HCT116 (cell line): Measurements from ENCODE around the gene SAC3D1. TPM values are rescaled to one million over a fixed set of nuclear protein-coding genes. Genes with fewer than 3 reads are reported as not detected.

Experiments
- ATAC-seq: fragments of 200-7000 bp; cut with Tn5 transposase; 2 replicates; pipeline ENCODE4 v1.9.1; 2020; ENCODE audit warnings: mild to moderate bottlenecking, moderate library complexity
- BruUV-seq: library from RNA; stranded (reverse); fragments of 400-500 nt; replicated peaks from 2 replicates; lab custom pipeline; 2021; lab: Mats Ljungman, UMichigan
- CTCF ChIA-PET: fragments of 300-600 bp; sonication (Branson Sonifier 250); formaldehyde crosslinking; loops from one replicate; lab custom pipeline; 2021; ENCODE audit warnings: antibody characterized with exemption; lab: Charles Lee
- POLR2A ChIA-PET: fragments of 300-600, 350-600 bp; sonication (Branson Sonifier 250); formaldehyde crosslinking; loops from one replicate; lab custom pipeline; 2021; ENCODE audit warnings: antibody characterized with exemption; lab: Charles Lee
- RAD21 ChIA-PET, 2 experiments: fragments of 300-600 bp; sonication (Branson Sonifier 250); formaldehyde crosslinking; loops; one replicate each; lab custom pipeline; 2023; ENCODE audit warnings: low total read pairs in 2 of 2; ENCODE audit not compliant: uncharacterized antibody in 2 of 2, unreplicated experiment in 2 of 2, low non-redundant PET in 1 of 2; lab: Charles Lee
- DNase-seq: peaks from one replicate; pipeline ENCODE4 v3.0.0-alpha.2; 2010; ENCODE audit warnings: low read depth, low spot score
- H2AFZ ChIP-seq: fragments of 200-600 bp; shearing (Covaris generic), sonication (generic); 2 replicates; pipeline ENCODE4 v1.6.1; 2017; ENCODE audit warnings: low read depth, mixed run types, mixed read lengths, antibody characterized with exemption, low read length; ENCODE audit not compliant: poor library complexity, severe bottlenecking
- H3K27ac ChIP-seq: 2 replicates; pipeline ENCODE4 v1.5.1; 2012; ENCODE audit warnings: low read depth, low read length
- H3K27me3 ChIP-seq: fragments of 200-600 bp; sonication (generic); 2 replicates; pipeline ENCODE4 v1.6.1; 2016; ENCODE audit warnings: mixed run types, low read length, mixed read lengths; ENCODE audit not compliant: insufficient read depth
- H3K36me3 ChIP-seq, 2 experiments: fragments of 200-500 bp in 1 of 2; fragments of 200-600 bp in 1 of 2; sonication (Bioruptor generic) in 1 of 2; sonication (generic) in 1 of 2; 2 replicates each; pipeline versions ENCODE4 v1.5.1 to v1.6.1; 2014 to 2016; ENCODE audit warnings: low read length in 2 of 2, inconsistent platforms in 1 of 2, mixed read lengths in 1 of 2, mixed run types in 1 of 2; ENCODE audit not compliant: insufficient read depth in 2 of 2, control insufficient read depth in 1 of 2
- H3K4me1 ChIP-seq, 2 experiments: fragments of 200-600 bp in 1 of 2; sonication (generic) in 1 of 2; 2 replicates each; pipeline versions ENCODE4 v1.5.1 to v1.6.1; 2012 to 2017; ENCODE audit warnings: low read length in 2 of 2, inconsistent platforms in 1 of 2, mild to moderate bottlenecking in 1 of 2, mixed read lengths in 1 of 2, mixed run types in 1 of 2, moderate library complexity in 1 of 2; ENCODE audit not compliant: insufficient read depth in 2 of 2, control insufficient read depth in 1 of 2
- H3K4me2 ChIP-seq: fragments of 200-600 bp; sonication (generic); 2 replicates; pipeline ENCODE4 v1.6.1; 2017; ENCODE audit warnings: mixed run types, low read length, mixed read lengths
- H3K4me3 ChIP-seq, 2 experiments: fragments of 200-600 bp in 1 of 2; sonication (generic) in 1 of 2; replicated peaks in 1 of 2; 2 replicates each; pipeline ENCODE4 v1.5.1; 2011 to 2016; ENCODE audit warnings: low read length in 2 of 2, control low read depth in 1 of 2, low read depth in 1 of 2, mild to moderate bottlenecking in 1 of 2, mixed read lengths in 1 of 2, mixed run types in 1 of 2
- H3K79me2 ChIP-seq: fragments of 200-600 bp; sonication (generic); 2 replicates; pipeline ENCODE4 v1.6.1; 2017; ENCODE audit warnings: mild to moderate bottlenecking, mixed run types, low read length, moderate library complexity, mixed read lengths; ENCODE audit not compliant: insufficient read depth
- H3K9ac ChIP-seq: fragments of 200-600 bp; sonication (generic); 2 replicates; pipeline ENCODE4 v1.6.1; 2016; ENCODE audit warnings: low read length, mixed read lengths
- H3K9me2 ChIP-seq: fragments of 200-600 bp; sonication (generic), shearing (Covaris generic); 2 replicates; pipeline ENCODE4 v1.6.1; 2017; ENCODE audit warnings: mixed run types, mild to moderate bottlenecking, moderate library complexity; ENCODE audit not compliant: insufficient read depth
- H3K9me3 ChIP-seq, 2 experiments: fragments of 200-500 bp in 1 of 2; fragments of 200-600 bp in 1 of 2; sonication (Bioruptor generic) in 1 of 2; sonication (generic) in 1 of 2; 2 replicates each; pipeline ENCODE4 v1.6.1; 2014 to 2017; ENCODE audit warnings: low read length in 2 of 2, mixed read lengths in 2 of 2, inconsistent platforms in 1 of 2, low read depth in 1 of 2, mild to moderate bottlenecking in 1 of 2, mixed run types in 1 of 2, moderate library complexity in 1 of 2; ENCODE audit not compliant: control insufficient read depth in 1 of 2, insufficient read depth in 1 of 2
- H4K20me1 ChIP-seq: fragments of 200-600 bp; sonication (generic), shearing (Covaris generic); 2 replicates; pipeline ENCODE4 v1.6.1; 2017; ENCODE audit warnings: mixed run types, mild to moderate bottlenecking, moderate library complexity; ENCODE audit not compliant: insufficient read depth
- CBX3 ChIP-seq: IDR thresholded peaks from 2 replicates; pipeline ENCODE4 v1.6.1; 2012; ENCODE audit warnings: low read depth
- RAD21 ChIP-seq: IDR thresholded peaks from 2 replicates; pipeline ENCODE4 v1.6.1; 2012; ENCODE audit warnings: low read depth, mild to moderate bottlenecking
- REST ChIP-seq: IDR thresholded peaks from 2 replicates; pipeline ENCODE4 v1.6.1; 2012; ENCODE audit warnings: low read depth
- ZFX ChIP-seq: fragments of 450-650 bp; IDR thresholded peaks from 2 replicates; pipeline ENCODE4 v1.6.1; 2017
- intact Hi-C: fragments of 100-400 bp; cut with micrococcal nuclease; formaldehyde crosslinking; loops from 2 replicates; pipeline ENCODE4 v1.10.0; 2022
- total RNA-seq: library from RNA; stranded (reverse); gene quantifications from one replicate; pipeline ENCODE4 v1.2.1, GENCODE V29; 2021; ENCODE audit not compliant: unreplicated experiment

SAC3D1 gene
- total RNA-seq, 1 experiment from 2014 or later: 36.9 TPM

- TF ChIP-seq REST (no peak), CBX3 (no peak), RAD21 (no peak)
Measured at GRCh38 chr11:65040847-65041622, at the start of gene SAC3D1 (continued).

GRCh38 chr11:64994318-64994717 lies 46.7 kb upstream of the SAC3D1 start:
- no peak overlapping the region for H3K4me3 ChIP-seq
- POLR2A ChIA-PET: no interaction called here
- no peaks in the 10 kb centered on the region for H3K9me3 ChIP-seq
- RAD21 ChIA-PET: no interaction called here
- no peaks in the 10 kb centered on the region for H3K9me2 ChIP-seq
- H2AFZ ChIP-seq: no peak overlapping the region
- no peak overlapping the region for H3K27ac ChIP-seq
- intact Hi-C loops: no loop called here
- H3K4me2 ChIP-seq: no peak overlapping the region
- DNase-seq (no peak), ATAC-seq (no peak)
- CTCF ChIA-PET: no interaction called here
- no peak overlapping the region for H3K9ac ChIP-seq
- no peaks in the 10 kb centered on the region for H4K20me1 ChIP-seq
- no TSS peak for BruUV-seq
- TF ChIP-seq CBX3 (no peak), ZFX (no peak), REST (no peak)
- no peaks in the 10 kb centered on the region for H3K36me3 ChIP-seq
- no peaks in the 10 kb centered on the region for H3K27me3 ChIP-seq
- no peaks in the 10 kb centered on the region for H3K79me2 ChIP-seq
- peaks cover 17 to 43% of the 10 kb centered on the region in 2 experiments; a peak in 3 of 4 replicates for H3K4me1 ChIP-seq
